ENCODE measurements around the gene CACNA1I. TPM values are rescaled to one million over a fixed set of nuclear protein-coding genes. Genes with fewer than 3 reads are reported as not detected.

Gene CACNA1I
- total and polyA plus RNA-seq, 5 donors from 2014 or later = 0.06 to 10.6 (median 0.32) TPM

- Mint-ChIP-seq H3K27me3 (no peaks in the 10 kb centered on the region), H3K36me3 (peaks cover 17% of the 10 kb centered on the region), H3K4me1 (no peaks in the 10 kb centered on the region), H3K27ac (no peak overlapping the region), H3K9me3 (peaks cover 0 to 2% (median 0%) of the 10 kb centered on the region in 7 donors), H3K4me3 (no peak overlapping the region)
- no peaks in the 10 kb centered on the region for H3K36me3 ChIP-seq (ENCODE audit: control insufficient read depth, insufficient read depth, low read length)
- peaks cover 2% of the 10 kb centered on the region for H3K4me1 ChIP-seq (ENCODE audit: control insufficient read depth, insufficient read depth, low read length, poor library complexity, severe bottlenecking)
- no peak for ATAC-seq (ENCODE audit: low read depth in 2 of 2)
- no peak overlapping the region for H3K27ac ChIP-seq (ENCODE audit: insufficient read depth, low read length, poor library complexity, severe bottlenecking)
- no peaks in the 10 kb centered on the region for H3K9me3 ChIP-seq (ENCODE audit: control insufficient read depth in 2 of 2, low read length in 2 of 2)
- H3K27me3 ChIP-seq (ENCODE audit: control insufficient read depth, insufficient read depth, low read length) = no peaks in the 10 kb centered on the region
- no peak for DNase-seq
- no peak overlapping the region for H3K4me3 ChIP-seq (ENCODE audit: low read depth, low read length)
These were observed 109.9 kb downstream of the CACNA1I start for GRCh38 chr22:39680486-39680885.

DNA sequence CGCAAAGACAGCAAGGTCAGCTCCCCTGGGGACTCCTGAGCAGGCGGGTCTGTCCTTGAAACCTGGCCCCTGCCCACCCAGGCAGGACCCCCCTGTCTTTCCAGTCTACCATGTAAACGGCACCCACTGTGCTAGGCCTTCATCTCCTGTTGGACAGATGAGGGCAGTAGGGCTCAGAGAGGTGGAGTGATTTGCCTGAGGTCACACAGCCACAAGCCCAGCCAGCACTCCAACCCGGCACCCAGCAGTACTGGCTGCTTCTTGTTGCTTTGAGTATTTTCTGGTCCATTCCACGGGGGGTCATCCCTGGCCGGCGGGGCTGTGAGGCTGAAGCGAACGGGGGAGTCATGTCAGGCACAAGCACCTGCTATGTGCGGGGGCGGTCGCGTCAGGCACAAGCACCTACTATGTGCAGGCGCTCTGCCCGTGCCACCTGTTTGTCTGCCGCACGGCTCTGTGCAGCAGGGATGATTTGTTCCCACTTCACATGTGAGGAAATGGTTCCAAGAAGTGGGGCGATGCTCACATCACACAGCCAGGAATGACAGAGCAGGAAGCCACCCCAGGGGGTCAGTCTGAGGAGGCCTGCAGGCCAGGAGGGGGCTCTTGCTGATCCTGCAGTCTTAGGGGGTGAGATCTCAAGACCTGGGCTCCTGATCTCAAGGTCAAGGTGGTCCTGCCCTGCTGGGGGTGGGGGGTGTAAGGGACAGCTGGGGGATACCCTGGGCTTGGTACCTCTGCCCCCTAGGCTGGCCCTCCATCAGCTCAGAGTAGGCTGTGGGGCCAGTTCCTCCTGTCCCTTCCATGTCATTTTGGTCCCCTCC, 110.7 kb downstream of the CACNA1I start:
- H3K4me3 Mint-ChIP-seq = no peak overlapping the region
- Histone ChIP-seq H3K36me3 (ENCODE audit: control insufficient read depth, insufficient read depth, low read length) (no peaks in the 10 kb centered on the region), H3K27ac (ENCODE audit: insufficient read depth, low read length, poor library complexity, severe bottlenecking) (no peak overlapping the region), H3K4me1 (ENCODE audit: control insufficient read depth, insufficient read depth, low read length, poor library complexity, severe bottlenecking) (peaks cover 5% of the 10 kb centered on the region), H3K4me3 (ENCODE audit: low read depth, low read length) (no peak overlapping the region), H3K9me3 (ENCODE audit: control insufficient read depth in 2 of 2, low read length in 2 of 2) (no peaks in the 10 kb centered on the region), H3K27me3 (ENCODE audit: control insufficient read depth, insufficient read depth, low read length) (no peaks in the 10 kb centered on the region)
- H3K27me3 Mint-ChIP-seq = no peaks in the 10 kb centered on the region
- ATAC-seq (ENCODE audit: low read depth in 2 of 2) = no peak
- H3K4me1 Mint-ChIP-seq = no peaks in the 10 kb centered on the region
- no peak overlapping the region for H3K27ac Mint-ChIP-seq
- no peak for DNase-seq
- peaks cover 0 to 2% (median 0%) of the 10 kb centered on the region in 7 donors for H3K9me3 Mint-ChIP-seq
- H3K36me3 Mint-ChIP-seq = peaks cover 17% of the 10 kb centered on the region

DNA sequence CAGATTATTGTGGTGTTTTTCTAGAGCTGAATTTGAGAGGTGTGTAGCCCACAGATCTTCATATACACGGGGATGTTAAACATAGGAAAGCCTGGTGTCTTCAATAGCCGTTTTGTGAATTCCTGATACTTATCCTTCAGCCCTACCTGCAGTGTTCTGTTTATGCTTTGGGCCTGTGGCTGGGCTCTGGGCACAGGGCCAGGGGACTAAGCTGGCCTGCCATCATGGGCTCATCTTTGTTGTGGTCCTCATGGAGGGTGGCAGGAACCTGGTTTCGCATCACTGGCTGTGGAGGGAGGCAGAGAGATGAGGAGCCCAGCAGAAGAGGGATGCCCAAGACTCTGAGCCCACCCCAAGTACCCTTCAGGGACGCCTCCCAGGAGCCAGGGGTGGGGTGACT, 112.4 kb downstream of the CACNA1I start:
- no peaks in the 10 kb centered on the region for H3K4me1 Mint-ChIP-seq
- Histone ChIP-seq H3K36me3 (ENCODE audit: control insufficient read depth, insufficient read depth, low read length) (no peaks in the 10 kb centered on the region), H3K27me3 (ENCODE audit: control insufficient read depth, insufficient read depth, low read length) (no peaks in the 10 kb centered on the region), H3K27ac (ENCODE audit: insufficient read depth, low read length, poor library complexity, severe bottlenecking) (no peak overlapping the region), H3K4me1 (ENCODE audit: control insufficient read depth, insufficient read depth, low read length, poor library complexity, severe bottlenecking) (peaks cover 5% of the 10 kb centered on the region), H3K9me3 (ENCODE audit: control insufficient read depth in 2 of 2, low read length in 2 of 2) (no peaks in the 10 kb centered on the region), H3K4me3 (ENCODE audit: low read depth, low read length) (no peak overlapping the region)
- peaks cover 0 to 2% (median 0%) of the 10 kb centered on the region in 7 donors for H3K9me3 Mint-ChIP-seq
- ATAC-seq (ENCODE audit: low read depth in 2 of 2) (no peak), DNase-seq (no peak)
- no peak overlapping the region for H3K4me3 Mint-ChIP-seq
- no peak overlapping the region for H3K27ac Mint-ChIP-seq
- H3K27me3 Mint-ChIP-seq = peaks cover 17% of the 10 kb centered on the region
- peaks cover 12% of the 10 kb centered on the region for H3K36me3 Mint-ChIP-seq

DNA sequence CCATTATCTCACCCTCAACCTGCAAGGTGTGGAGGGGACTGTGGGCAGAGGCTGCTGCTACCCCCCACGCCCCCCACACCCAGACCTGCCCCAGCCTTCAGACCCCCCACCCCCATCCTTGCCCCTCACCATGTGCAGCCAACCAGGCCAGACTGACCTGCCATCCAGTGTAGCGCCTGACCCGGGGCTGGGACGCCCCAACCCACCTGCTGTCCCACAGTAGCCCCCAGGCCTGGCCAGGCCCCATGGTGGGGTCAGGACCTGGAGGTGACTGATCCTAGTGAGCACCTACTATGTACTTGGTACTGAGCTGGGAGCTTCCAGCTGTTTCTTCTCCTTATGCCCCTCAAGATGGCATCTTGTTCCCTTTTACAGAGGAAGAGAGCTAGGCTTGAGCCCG, 113.1 kb downstream of the CACNA1I start:
- Mint-ChIP-seq H3K27ac (no peak overlapping the region), H3K4me3 (no peak overlapping the region), H3K9me3 (peaks cover 0 to 2% (median 0%) of the 10 kb centered on the region in 7 donors), H3K4me1 (peaks cover 0 to 3% (median 0%) of the 10 kb centered on the region in 4 donors), H3K27me3 (peaks cover 17% of the 10 kb centered on the region), H3K36me3 (peaks cover 12% of the 10 kb centered on the region)
- Histone ChIP-seq H3K27me3 (ENCODE audit: control insufficient read depth, insufficient read depth, low read length) (no peaks in the 10 kb centered on the region), H3K36me3 (ENCODE audit: control insufficient read depth, insufficient read depth, low read length) (no peaks in the 10 kb centered on the region), H3K4me3 (ENCODE audit: low read depth, low read length) (no peak overlapping the region), H3K9me3 (ENCODE audit: control insufficient read depth in 2 of 2, low read length in 2 of 2) (no peaks in the 10 kb centered on the region), H3K4me1 (ENCODE audit: control insufficient read depth, insufficient read depth, low read length, poor library complexity, severe bottlenecking) (peaks cover 5% of the 10 kb centered on the region), H3K27ac (ENCODE audit: insufficient read depth, low read length, poor library complexity, severe bottlenecking) (no peak overlapping the region)
- no peak for ATAC-seq (ENCODE audit: low read depth in 2 of 2)
- DNase-seq = no peak

DNA sequence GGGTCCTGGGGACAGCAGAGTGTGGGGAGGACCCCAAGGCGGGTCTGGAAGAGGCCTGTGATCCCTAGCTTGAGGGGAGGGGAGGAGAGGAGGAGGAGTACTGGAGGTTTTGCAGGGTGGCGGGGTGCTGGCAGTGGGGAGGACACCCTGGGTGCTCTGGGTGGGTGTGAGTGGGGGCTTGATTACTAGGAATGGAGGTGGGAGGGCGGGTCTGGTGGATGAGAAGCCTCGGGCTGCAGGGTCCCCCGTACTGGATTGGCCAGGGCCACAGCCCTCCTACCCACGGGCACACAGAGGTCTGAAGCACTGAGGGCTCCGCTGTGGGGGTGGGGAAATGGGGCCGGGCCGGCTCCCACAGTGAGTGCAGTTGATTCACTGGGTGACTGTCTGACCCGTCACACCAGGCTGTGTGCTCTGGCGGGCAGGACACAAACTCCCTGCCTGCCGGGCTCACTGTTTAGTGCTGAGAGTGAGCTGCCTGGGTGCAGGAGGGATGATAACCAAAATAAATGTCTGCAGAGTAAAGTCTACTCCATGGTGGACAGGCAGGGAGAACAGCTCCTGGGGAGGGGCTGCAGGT, 114.2 kb downstream of the CACNA1I start:
- Histone ChIP-seq H3K4me3 (ENCODE audit: low read depth, low read length) (no peak overlapping the region), H3K4me1 (ENCODE audit: control insufficient read depth, insufficient read depth, low read length, poor library complexity, severe bottlenecking) (peaks cover 5% of the 10 kb centered on the region), H3K9me3 (ENCODE audit: control insufficient read depth in 2 of 2, low read length in 2 of 2) (no peaks in the 10 kb centered on the region), H3K27ac (ENCODE audit: insufficient read depth, low read length, poor library complexity, severe bottlenecking) (no peak overlapping the region), H3K27me3 (ENCODE audit: control insufficient read depth, insufficient read depth, low read length) (no peaks in the 10 kb centered on the region), H3K36me3 (ENCODE audit: control insufficient read depth, insufficient read depth, low read length) (no peaks in the 10 kb centered on the region)
- Mint-ChIP-seq H3K4me1 (peaks cover 0 to 6% (median 0%) of the 10 kb centered on the region in 4 donors), H3K27ac (no peak overlapping the region), H3K27me3 (peaks cover 22% of the 10 kb centered on the region), H3K36me3 (peaks cover 12% of the 10 kb centered on the region), H3K4me3 (no peak overlapping the region), H3K9me3 (peaks cover 0 to 2% (median 0%) of the 10 kb centered on the region in 7 donors)
- ATAC-seq (ENCODE audit: low read depth in 2 of 2) = peak in 1 of 2 donors; percentile 14
- DNase-seq = no peak

DNA sequence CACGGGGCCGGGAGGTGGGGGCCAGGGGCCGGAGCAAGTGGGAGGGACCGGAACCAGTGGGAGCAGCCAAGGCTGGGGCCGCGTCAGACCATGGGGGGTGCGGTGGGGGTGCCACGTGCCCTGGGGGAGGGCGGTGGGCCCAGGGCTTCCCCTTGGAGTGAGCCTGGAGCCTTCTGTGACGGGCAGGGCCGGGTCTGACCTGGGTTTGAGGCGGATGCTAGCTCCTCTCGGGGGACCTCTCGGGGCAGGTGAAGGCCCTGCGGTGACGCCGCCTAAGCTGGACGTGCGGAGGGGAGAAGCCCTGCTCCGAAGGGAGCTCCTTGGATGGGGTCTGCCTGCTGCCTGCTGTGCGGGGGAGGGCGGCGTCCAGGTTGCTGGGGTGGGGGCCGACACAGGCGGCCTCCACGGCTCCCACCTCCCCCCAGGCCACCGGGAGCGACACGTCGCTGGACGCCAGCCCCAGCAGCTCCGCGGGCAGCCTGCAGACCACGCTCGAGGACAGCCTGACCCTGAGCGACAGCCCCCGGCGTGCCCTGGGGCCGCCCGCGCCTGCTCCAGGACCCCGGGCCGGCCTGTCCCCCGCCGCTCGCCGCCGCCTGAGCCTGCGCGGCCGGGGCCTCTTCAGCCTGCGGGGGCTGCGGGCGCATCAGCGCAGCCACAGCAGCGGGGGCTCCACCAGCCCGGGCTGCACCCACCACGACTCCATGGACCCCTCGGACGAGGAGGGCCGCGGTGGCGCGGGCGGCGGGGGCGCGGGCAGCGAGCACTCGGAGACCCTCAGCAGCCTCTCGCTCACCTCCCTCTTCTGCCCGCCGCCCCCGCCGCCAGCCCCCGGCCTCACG, 115.0 kb downstream of the CACNA1I start:
- H3K27me3 Mint-ChIP-seq = peaks cover 24% of the 10 kb centered on the region
- Histone ChIP-seq H3K36me3 (ENCODE audit: control insufficient read depth, insufficient read depth, low read length) (no peaks in the 10 kb centered on the region), H3K9me3 (ENCODE audit: control insufficient read depth in 2 of 2, low read length in 2 of 2) (no peaks in the 10 kb centered on the region), H3K4me3 (ENCODE audit: low read depth, low read length) (no peak overlapping the region), H3K27ac (ENCODE audit: insufficient read depth, low read length, poor library complexity, severe bottlenecking) (no peak overlapping the region), H3K27me3 (ENCODE audit: control insufficient read depth, insufficient read depth, low read length) (no peaks in the 10 kb centered on the region), H3K4me1 (ENCODE audit: control insufficient read depth, insufficient read depth, low read length, poor library complexity, severe bottlenecking) (peaks cover 5% of the 10 kb centered on the region)
- H3K4me1 Mint-ChIP-seq = peaks cover 0 to 7% (median 0%) of the 10 kb centered on the region in 4 donors
- ATAC-seq (ENCODE audit: low read depth in 2 of 2) (no peak), DNase-seq (no peak)
- H3K9me3 Mint-ChIP-seq = peaks cover 0 to 2% (median 0%) of the 10 kb centered on the region in 7 donors
- H3K36me3 Mint-ChIP-seq = peaks cover 12% of the 10 kb centered on the region
- H3K27ac Mint-ChIP-seq = no peak overlapping the region
- no peak overlapping the region for H3K4me3 Mint-ChIP-seq

- H3K36me3 Mint-ChIP-seq = peaks cover 9% of the 10 kb centered on the region
- DNase-seq = no peak
- H3K9me3 Mint-ChIP-seq = peaks cover 0 to 3% (median 0%) of the 10 kb centered on the region in 7 donors
- no peak overlapping the region for H3K27ac Mint-ChIP-seq
- no peak overlapping the region for H3K4me3 ChIP-seq (ENCODE audit: low read depth, low read length)
- H3K4me1 ChIP-seq (ENCODE audit: control insufficient read depth, insufficient read depth, low read length, poor library complexity, severe bottlenecking) = peaks cover 5% of the 10 kb centered on the region
- no peak for ATAC-seq (ENCODE audit: low read depth in 2 of 2)
- H3K4me3 Mint-ChIP-seq = no peak overlapping the region
- H3K27ac ChIP-seq (ENCODE audit: insufficient read depth, low read length, poor library complexity, severe bottlenecking) = no peak overlapping the region
- no peaks in the 10 kb centered on the region for H3K9me3 ChIP-seq (ENCODE audit: control insufficient read depth in 2 of 2, low read length in 2 of 2)
- H3K36me3 ChIP-seq (ENCODE audit: control insufficient read depth, insufficient read depth, low read length) = no peaks in the 10 kb centered on the region
- H3K4me1 Mint-ChIP-seq = peaks cover 0 to 13% (median 0%) of the 10 kb centered on the region in 4 donors
- H3K27me3 Mint-ChIP-seq = peaks cover 27% of the 10 kb centered on the region
- no peaks in the 10 kb centered on the region for H3K27me3 ChIP-seq (ENCODE audit: control insufficient read depth, insufficient read depth, low read length)
These were observed 115.6 kb downstream of the CACNA1I start for GRCh38 chr22:39686178-39686620.

Measured in CD4-positive, CD25-positive, alpha-beta regulatory T cell (primary cell).